A549 (cell line): ENCODE data around the gene BCL10. TPM values are rescaled to one million over a fixed set of nuclear protein-coding genes. Genes with fewer than 3 reads are reported as not detected.

Experiments
- ATAC-seq, 2 experiments: fragments of 200-7000 bp in 1 of 2; fragments of >200 bp in 1 of 2; cut with Nextera tagmentation in 1 of 2; cut with Tn5 transposase in 1 of 2; 3 replicates each; pipeline versions ENCODE4 v1.8.0 to v1.9.1; 2018 to 2020; ENCODE audit warnings: mild to moderate bottlenecking in 1 of 2, moderate library complexity in 1 of 2
- CTCF ChIA-PET: fragments of 300-600 bp; sonication (Branson Sonifier 250); formaldehyde crosslinking; extraction: SDS; loops from one replicate; lab custom pipeline; 2021; ENCODE audit warnings: antibody characterized with exemption, inconsistent platforms; lab: Yijun Ruan, JAX
- POLR2A ChIA-PET: fragments of 350-600 bp; formaldehyde crosslinking; extraction: SDS; loops from one replicate; lab custom pipeline; 2021; ENCODE audit warnings: antibody characterized with exemption, inconsistent platforms; lab: Yijun Ruan, JAX
- DNase-seq, 2 experiments: peaks; one replicate each; pipeline versions ENCODE4 v3.0.0 to v3.0.0-alpha.2; 2011 to 2016; ENCODE audit warnings: low read depth in 1 of 2, low spot score in 1 of 2
- FAIRE-seq: peaks from 2 replicates; lab custom pipeline; 2011; peaks lifted over from hg19 to GRCh38; lab: Jason Lieb, UNC
- H3K27ac ChIP-seq, 2 experiments: fragments of >200 bp; sonication (Bioruptor Twin); formaldehyde crosslinking; 3 replicates each; pipeline ENCODE4 v1.5.1; 2016 to 2017
- H3K4me1 ChIP-seq: fragments of >200 bp; sonication (Bioruptor Twin); formaldehyde crosslinking; 3 replicates; pipeline ENCODE4 v1.6.1; 2016
- H3K4me2 ChIP-seq: fragments of >200 bp; sonication (Bioruptor Twin); formaldehyde crosslinking; 3 replicates; pipeline ENCODE4 v1.6.1; 2016
- H3K4me3 ChIP-seq: fragments of >200 bp; sonication (Bioruptor Twin); formaldehyde crosslinking; 3 replicates; pipeline ENCODE4 v1.5.1; 2016
- H3K9me3 ChIP-seq: fragments of >200 bp; sonication (Bioruptor Twin); formaldehyde crosslinking; 3 replicates; pipeline ENCODE4 v1.6.1; 2016
- BHLHE40 ChIP-seq: IDR thresholded peaks from 2 replicates; pipeline ENCODE4 v1.6.1; 2012; ENCODE audit warnings: low read depth, low read length, inconsistent platforms
- CHD2 ChIP-seq: fragments of 150-350 bp; IDR thresholded peaks from 2 replicates; pipeline ENCODE4 v1.6.1; 2014; ENCODE audit warnings: low read length; ENCODE audit not compliant: partially characterized antibody
- EHMT2 ChIP-seq: fragments of 200-600 bp; sonication (generic); IDR thresholded peaks from 2 replicates; pipeline ENCODE4 v1.6.1; 2016; ENCODE audit warnings: antibody characterized with exemption, low read depth, mild to moderate bottlenecking, moderate library complexity
- FOSL2 ChIP-seq, 2 experiments: fragments of 450-650 bp in 1 of 2; fragments of >200 bp in 1 of 2; sonication (Bioruptor Twin) in 1 of 2; formaldehyde crosslinking; IDR thresholded peaks; 2 replicates each; pipeline versions ENCODE4 v1.5.0 to v1.6.1; 2016 to 2020; ENCODE audit warnings: mild to moderate bottlenecking in 1 of 2, moderate library complexity in 1 of 2
- FOXS1 ChIP-seq: fragments of 250-450 bp; sonication (Bioruptor Pico); IDR thresholded peaks from 2 replicates; pipeline ENCODE4 v1.5.0; 2020; ENCODE audit warnings: mild to moderate bottlenecking, moderate library complexity
- GATA3 ChIP-seq: IDR thresholded peaks from 2 replicates; pipeline ENCODE4 v1.6.1; 2012; ENCODE audit warnings: borderline replicate concordance
- HOXA7 ChIP-seq: fragments of 250-450 bp; sonication (Bioruptor Pico); IDR thresholded peaks from 2 replicates; pipeline ENCODE4 v1.5.0; 2020; ENCODE audit warnings: mild to moderate bottlenecking, moderate library complexity
- HOXB5 ChIP-seq: fragments of 250-450 bp; sonication (Bioruptor Pico); IDR thresholded peaks from 2 replicates; pipeline ENCODE4 v1.5.0; 2020; ENCODE audit warnings: mild to moderate bottlenecking, moderate library complexity
- JUNB ChIP-seq: fragments of >200 bp; sonication (Bioruptor Twin); formaldehyde crosslinking; IDR thresholded peaks from 2 replicates; pipeline ENCODE4 v1.6.1; 2016
- KDM5A ChIP-seq: fragments of 200-600 bp; sonication (generic); IDR thresholded peaks from 2 replicates; pipeline ENCODE4 v1.6.1; 2016; ENCODE audit warnings: antibody characterized with exemption, mild to moderate bottlenecking
- MAZ ChIP-seq: fragments of 150-350 bp; IDR thresholded peaks from 2 replicates; pipeline ENCODE4 v1.6.1; 2014; ENCODE audit warnings: antibody characterized with exemption, low read depth, low read length, borderline replicate concordance
- NPAS2 ChIP-seq: fragments of 250-450 bp; sonication (Bioruptor Pico); IDR thresholded peaks from 2 replicates; pipeline ENCODE4 v1.8.0; 2022; ENCODE audit warnings: mild to moderate bottlenecking, moderate library complexity, borderline replicate concordance
- NR3C1 ChIP-seq: fragments of >200 bp; sonication (Bioruptor Twin); formaldehyde crosslinking; IDR thresholded peaks from 3 replicates; pipeline ENCODE4 v1.6.1; 2017
- PHF8 ChIP-seq: fragments of 200-600 bp; sonication (generic); IDR thresholded peaks from 2 replicates; pipeline ENCODE4 v1.6.1; 2016; ENCODE audit warnings: low read depth, mild to moderate bottlenecking, antibody characterized with exemption, moderate library complexity, borderline replicate concordance
- POLR2AphosphoS2 ChIP-seq: conservative IDR thresholded peaks from 2 replicates; pipeline ENCODE4 v1.6.1; 2012; ENCODE audit warnings: low read length, improper control_type of control experiment, inconsistent platforms
- RFX5 ChIP-seq: fragments of 450-650 bp; IDR thresholded peaks from 2 replicates; pipeline ENCODE4 v1.7.1; 2014; ENCODE audit warnings: antibody characterized with exemption, mild to moderate bottlenecking, moderate library complexity
- SMC3 ChIP-seq: fragments of >200 bp; sonication (Bioruptor Twin); formaldehyde crosslinking; IDR thresholded peaks from 3 replicates; pipeline ENCODE4 v1.6.1; 2018; ENCODE audit warnings: inconsistent platforms
- ZNF302 ChIP-seq: fragments of 250-450 bp; sonication (Bioruptor Pico); IDR thresholded peaks from 2 replicates; pipeline ENCODE4 v1.9.0; 2021; ENCODE audit warnings: inconsistent platforms, mild to moderate bottlenecking, moderate library complexity
- ZSCAN20 ChIP-seq: fragments of 250-450 bp; sonication (Bioruptor Pico); IDR thresholded peaks from 2 replicates; pipeline ENCODE4 v1.8.0; 2022; ENCODE audit warnings: mild to moderate bottlenecking, moderate library complexity
- WGBS: methylation state at CpG from one replicate; pipeline ENCODE4 v1.1.6; 2017; ENCODE audit errors: missing lambda C conversion rate; 5-methylcytosine and 5-hydroxymethylcytosine counted together
- polyA plus RNA-seq, 4 experiments: library from polyadenylated mRNA; depleted of rRNA in 3 of 4; stranded (reverse); fragments of >200 nt; fragmentation: RNase III in 1 of 4; extraction: RNeasy Plus Mini Kit Qiagen cat#74134 plus additional on column Dnase treatment in 1 of 4; gene quantifications; 2 replicates in 3 of 4; 3 replicates in 1 of 4; pipeline ENCODE4 v1.2.3, GENCODE V29; 2011 to 2017
- TF ChIP-seq, protein P1 (sequence below): IDR thresholded peaks from 2 replicates; pipeline ENCODE4 v1.6.1; 2012; ENCODE audit warnings: low read depth, borderline replicate concordance
- TF ChIP-seq, protein P2 (sequence below): fragments of 250-450 bp; sonication (Bioruptor Pico); IDR thresholded peaks from 2 replicates; pipeline ENCODE4 v1.5.0; 2020; ENCODE audit warnings: low read depth, mild to moderate bottlenecking, moderate library complexity
- TF ChIP-seq, protein P3 (sequence below): IDR thresholded peaks from 2 replicates; pipeline ENCODE4 v1.6.1; 2012
- TF ChIP-seq, protein P4 (sequence below): IDR thresholded peaks from 2 replicates; pipeline ENCODE4 v1.6.1; 2012

The BCL10 gene
- polyA plus RNA-seq, 2 of the 4 experiments (the other 2 are of a cell fraction), result 8.9 to 15.5 TPM

DNA sequence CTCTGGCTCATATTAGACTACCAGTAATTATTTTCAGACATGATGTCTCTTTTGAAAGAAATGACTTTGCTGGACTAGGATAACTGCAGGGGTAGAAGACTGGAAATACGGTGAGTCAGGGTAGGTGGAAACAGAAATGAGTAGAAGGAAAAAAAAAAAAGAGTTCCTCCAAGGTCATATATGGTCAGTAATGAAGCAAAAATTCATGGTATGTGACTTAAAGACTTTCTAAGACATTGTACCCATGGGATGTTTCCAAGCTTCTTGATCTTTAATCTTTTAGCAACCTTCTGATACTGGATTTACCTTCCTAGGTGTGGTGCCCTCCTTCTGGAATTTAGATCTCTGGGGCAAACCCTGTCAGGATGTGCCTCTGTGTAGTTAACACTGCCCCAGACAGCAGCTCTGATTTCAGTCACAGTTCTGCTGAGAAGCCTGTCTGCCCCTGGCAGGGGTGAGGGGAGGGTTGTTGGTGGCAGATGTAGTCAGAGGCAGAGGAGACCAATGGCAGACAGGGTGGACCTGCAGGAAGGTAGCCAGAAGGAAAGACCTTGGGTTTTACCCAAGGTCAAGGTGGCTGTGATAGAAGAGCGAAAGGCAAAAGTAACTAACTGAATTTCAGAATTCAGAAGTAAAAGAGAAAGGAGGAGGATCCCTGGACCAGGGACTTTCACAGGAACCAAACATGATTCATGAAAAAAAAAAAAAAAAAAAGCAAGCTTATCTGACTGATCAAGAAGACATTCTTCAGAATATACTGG lies 44.1 kb upstream of the BCL10 start:
- FAIRE-seq, result no peak

DNA sequence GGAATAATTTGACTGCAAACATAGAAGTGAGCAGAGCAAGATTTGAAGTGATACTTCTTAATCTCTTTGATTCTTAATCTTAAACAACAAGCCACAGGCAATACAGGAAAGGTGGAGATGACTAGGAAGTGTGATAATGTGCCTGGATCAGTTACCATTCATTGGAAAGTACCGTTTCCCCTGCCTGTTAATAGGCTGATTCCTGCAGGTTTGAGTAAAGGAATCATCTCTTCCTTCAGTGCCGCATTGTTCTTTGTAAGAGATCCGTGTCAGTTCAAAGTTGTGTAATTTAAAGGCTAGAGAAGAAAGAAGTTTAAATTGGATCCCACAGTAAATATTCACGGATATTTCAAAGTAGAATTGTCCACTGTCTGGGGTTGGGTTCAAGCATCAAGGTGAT lies 43.5 kb upstream of the BCL10 start:
- 64% methylated on average over 4 of the region's 4 CpGs for WGBS
- no peak for DNase-seq
- Histone ChIP-seq H3K4me1 (peaks cover 69% of the 10 kb centered on the region), H3K4me3 (no peak overlapping the region), H3K9me3 (no peaks in the 10 kb centered on the region), H3K4me2 (peak overlapping the region; percentile 69), H3K27ac (peak overlapping the region; percentile 68 to 88; a peak in 5 of 6 replicates)
- no peak; a peak in 1 of 6 replicates for ATAC-seq
- CTCF ChIA-PET, result interaction anchor here (1.2 to 2.7 kb wide), 2 partner anchors 12 to 24 kb away, joined by 4 to 11 read pairs; no protein-coding TSS in a partner anchor
- POLR2A ChIA-PET, result interaction anchor here (1.3 to 1.5 kb wide), 2 partner anchors 43 to 261 kb away, joined by 3 to 5 read pairs; partner anchors contain the start of gene BCL10
- TF ChIP-seq PHF8, result no peak
- TF ChIP-seq CHD2, result no peak
- TF ChIP-seq MAZ, result no peak
- TF ChIP-seq BHLHE40, result no peak
- TF ChIP-seq, protein P1, sequence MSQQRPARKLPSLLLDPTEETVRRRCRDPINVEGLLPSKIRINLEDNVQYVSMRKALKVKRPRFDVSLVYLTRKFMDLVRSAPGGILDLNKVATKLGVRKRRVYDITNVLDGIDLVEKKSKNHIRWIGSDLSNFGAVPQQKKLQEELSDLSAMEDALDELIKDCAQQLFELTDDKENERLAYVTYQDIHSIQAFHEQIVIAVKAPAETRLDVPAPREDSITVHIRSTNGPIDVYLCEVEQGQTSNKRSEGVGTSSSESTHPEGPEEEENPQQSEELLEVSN, result no peak
- TF ChIP-seq GATA3, result no peak
- TF ChIP-seq SMC3, result no peak
- no peak for TF ChIP-seq RFX5
- TF ChIP-seq POLR2AphosphoS2, result no peak
- no peak for TF ChIP-seq EHMT2
- TF ChIP-seq HOXA7 (CRISPR knock-in tag), result no peak
- TF ChIP-seq KDM5A, result no peak
- no peak for TF ChIP-seq HOXB5
- TF ChIP-seq, protein P2, sequence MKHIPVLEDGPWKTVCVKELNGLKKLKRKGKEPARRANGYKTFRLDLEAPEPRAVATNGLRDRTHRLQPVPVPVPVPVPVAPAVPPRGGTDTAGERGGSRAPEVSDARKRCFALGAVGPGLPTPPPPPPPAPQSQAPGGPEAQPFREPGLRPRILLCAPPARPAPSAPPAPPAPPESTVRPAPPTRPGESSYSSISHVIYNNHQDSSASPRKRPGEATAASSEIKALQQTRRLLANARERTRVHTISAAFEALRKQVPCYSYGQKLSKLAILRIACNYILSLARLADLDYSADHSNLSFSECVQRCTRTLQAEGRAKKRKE, result no peak
- TF ChIP-seq ZNF302 (CRISPR knock-in tag), result no peak
- no peak for TF ChIP-seq FOXS1 (CRISPR knock-in tag)
- TF ChIP-seq, protein P3, sequence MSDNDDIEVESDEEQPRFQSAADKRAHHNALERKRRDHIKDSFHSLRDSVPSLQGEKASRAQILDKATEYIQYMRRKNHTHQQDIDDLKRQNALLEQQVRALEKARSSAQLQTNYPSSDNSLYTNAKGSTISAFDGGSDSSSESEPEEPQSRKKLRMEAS, result no peak
- FAIRE-seq, result no peak

More for the DNA sequence above, 44.1 kb upstream of the BCL10 start:
- no peak for TF ChIP-seq ZSCAN20
- no peak for TF ChIP-seq NPAS2
- TF ChIP-seq NR3C1, result no peak
- TF ChIP-seq, protein P4, sequence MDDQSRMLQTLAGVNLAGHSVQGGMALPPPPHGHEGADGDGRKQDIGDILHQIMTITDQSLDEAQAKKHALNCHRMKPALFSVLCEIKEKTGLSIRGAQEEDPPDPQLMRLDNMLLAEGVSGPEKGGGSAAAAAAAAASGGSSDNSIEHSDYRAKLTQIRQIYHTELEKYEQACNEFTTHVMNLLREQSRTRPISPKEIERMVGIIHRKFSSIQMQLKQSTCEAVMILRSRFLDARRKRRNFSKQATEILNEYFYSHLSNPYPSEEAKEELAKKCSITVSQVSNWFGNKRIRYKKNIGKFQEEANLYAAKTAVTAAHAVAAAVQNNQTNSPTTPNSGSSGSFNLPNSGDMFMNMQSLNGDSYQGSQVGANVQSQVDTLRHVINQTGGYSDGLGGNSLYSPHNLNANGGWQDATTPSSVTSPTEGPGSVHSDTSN, result no peak
- TF ChIP-seq GATA3, result 0 out of 2 replicates have a peak, but pooled peaks have one; percentile 11
- no peak for TF ChIP-seq RFX5
- TF ChIP-seq JUNB, result peak; percentile 12; the same call in 1 of the 2 replicates
- no peak for TF ChIP-seq FOSL2 (IDR thresholded peaks at IDR 0.05)
- peak; percentile 27; the same call in 1 of the 2 replicates for TF ChIP-seq FOSL2 (CRISPR knock-in tag; IDR thresholded peaks at IDR 0.05)
- H3K9me3 ChIP-seq, result no peaks in the 10 kb centered on the region
- DNase-seq (peak in 1 of 2 experiments; percentile 39), ATAC-seq (peak; percentile 79 to 84)
- H3K4me2 ChIP-seq, result peak overlapping the region; percentile 69
- 46% methylated on average over 2 of the region's 2 CpGs for WGBS
- ChIA-PET CTCF (interaction anchor here (0.6 to 2.7 kb wide), 4 partner anchors 12 to 34 kb away, joined by 3 to 11 read pairs (median 4); no protein-coding TSS in a partner anchor), POLR2A (interaction anchor here (0.6 to 1.5 kb wide), 6 partner anchors 44 to 514 kb away, joined by 3 to 5 read pairs (median 3); partner anchors contain the start of genes BCL10 and C1orf52)
- peaks cover 69% of the 10 kb centered on the region for H3K4me1 ChIP-seq
- peak overlapping the region; percentile 68 to 88 for H3K27ac ChIP-seq
- no peak overlapping the region for H3K4me3 ChIP-seq
